Upper lobe of left lung (tissue), 6 donors: ENCODE results near the gene MSL1. TPM values are rescaled to one million over a fixed set of nuclear protein-coding genes. Genes with fewer than 3 reads are reported as not detected.
A peak's percentile ranks its signal among the peaks of the same experiment; 100 is the strongest.

Experiments
- ATAC-seq, 2 donors: fragments of 200-7000 bp; cut with Tn5 transposase; one replicate each; pipeline ENCODE4 v1.9.1; 2022; ENCODE audit warnings: mild to moderate bottlenecking in 2 of 2, moderate library complexity in 2 of 2; ENCODE audit not compliant: low FRiP score in 2 of 2
- DNase-seq, 2 donors: peaks; one replicate each; pipeline ENCODE4 v3.0.0-alpha.2; 2019 to 2020
- H3K27ac ChIP-seq, 4 donors: fragments of 200-600 bp; sonication (generic); one replicate each; pipeline ENCODE4 v1.5.1; 2016 to 2019
- H3K27me3 ChIP-seq, 4 donors: fragments of 200-600 bp; sonication (generic); one replicate each; pipeline ENCODE4 v1.5.1; 2017 to 2019
- H3K36me3 ChIP-seq, 4 donors: fragments of 200-600 bp; sonication (generic); one replicate each; pipeline ENCODE4 v1.5.1; 2016 to 2019
- H3K4me1 ChIP-seq, 4 donors: fragments of 200-600 bp; sonication (generic); one replicate each; pipeline ENCODE4 v1.5.1; 2018 to 2019
- H3K4me3 ChIP-seq, 4 donors: fragments of 200-600 bp; sonication (generic); one replicate each; pipeline ENCODE4 v1.5.1; 2017 to 2019; ENCODE audit warnings: mild to moderate bottlenecking in 2 of 4, moderate library complexity in 1 of 4
- H3K9me3 ChIP-seq, 4 donors: fragments of 200-600 bp; sonication (generic); one replicate each; pipeline ENCODE4 v1.5.1; 2018 to 2019
- EP300 ChIP-seq, 4 donors: sonication (generic); formaldehyde crosslinking; IDR thresholded peaks; one replicate each; pipeline ENCODE4 v1.5.1; 2017; ENCODE audit warnings: antibody characterized with exemption in 4 of 4, control low read depth in 2 of 4
- POLR2A ChIP-seq, 4 donors: fragments of 450-650 bp; IDR thresholded peaks; one replicate each; pipeline ENCODE4 v1.5.1; 2016 to 2017; ENCODE audit warnings: antibody characterized with exemption in 4 of 4, mild to moderate bottlenecking in 2 of 4
- POLR2AphosphoS5 ChIP-seq, 2 donors: sonication (generic); formaldehyde crosslinking; IDR thresholded peaks; one replicate each; pipeline ENCODE4 v1.5.1; 2017; ENCODE audit warnings: antibody characterized with exemption in 2 of 2
- WGBS, 2 donors: methylation state at CpG; one replicate each; pipeline ENCODE4 v1.1.5; 2017 to 2018; 5-methylcytosine and 5-hydroxymethylcytosine counted together
- total RNA-seq, 6 donors: library from RNA; depleted of rRNA in 4 of 6; stranded (reverse); fragments of >200 nt in 4 of 6; gene quantifications; one replicate each; pipeline versions ENCODE4 v1.1.0 to v1.2.1, GENCODE V29; 2016 to 2021
- TF ChIP-seq, protein P1 (sequence below), 6 experiments: fragments of 450-650 bp in 4 of 6; fragments of 200-600 bp in 2 of 6; sonication (generic) in 2 of 6; IDR thresholded peaks; one replicate each; pipeline ENCODE4 v1.5.1; 2016 to 2019; ENCODE audit warnings: antibody characterized with exemption in 6 of 6
- donor health status: DM: no; HTN: no; CAD: no; lungs with moderate emphysema.
- donor health status: DM: no; HTN: yes; CAD: no; lungs with severe emphysema.

Gene MSL1
- total RNA-seq, 6 donors from 2014 or later: 57.6 to 240 (median 97.0) TPM

- Histone ChIP-seq H3K4me3 (no peak overlapping the region), H3K27ac (no peak overlapping the region), H3K36me3 (peaks cover 0 to 20% (median 3%) of the 10 kb centered on the region in 4 donors), H3K4me1 (peaks cover 14 to 21% (median 17%) of the 10 kb centered on the region in 4 donors), H3K9me3 (no peaks in the 10 kb centered on the region), H3K27me3 (no peaks in the 10 kb centered on the region)
- 99 to 100% methylated on average over 4 to 7 of the region's 7 CpGs for whole genome bisulfite sequencing, 2 donors
- ATAC-seq (no peak), DNase-seq (no peak)
- TF ChIP-seq POLR2AphosphoS5 (IDR thresholded peaks at IDR 0.05) (no peak), POLR2A (IDR thresholded peaks at IDR 0.05) (no peak), EP300 (IDR thresholded peaks at IDR 0.05) (no peak)
- TF ChIP-seq, protein P1, sequence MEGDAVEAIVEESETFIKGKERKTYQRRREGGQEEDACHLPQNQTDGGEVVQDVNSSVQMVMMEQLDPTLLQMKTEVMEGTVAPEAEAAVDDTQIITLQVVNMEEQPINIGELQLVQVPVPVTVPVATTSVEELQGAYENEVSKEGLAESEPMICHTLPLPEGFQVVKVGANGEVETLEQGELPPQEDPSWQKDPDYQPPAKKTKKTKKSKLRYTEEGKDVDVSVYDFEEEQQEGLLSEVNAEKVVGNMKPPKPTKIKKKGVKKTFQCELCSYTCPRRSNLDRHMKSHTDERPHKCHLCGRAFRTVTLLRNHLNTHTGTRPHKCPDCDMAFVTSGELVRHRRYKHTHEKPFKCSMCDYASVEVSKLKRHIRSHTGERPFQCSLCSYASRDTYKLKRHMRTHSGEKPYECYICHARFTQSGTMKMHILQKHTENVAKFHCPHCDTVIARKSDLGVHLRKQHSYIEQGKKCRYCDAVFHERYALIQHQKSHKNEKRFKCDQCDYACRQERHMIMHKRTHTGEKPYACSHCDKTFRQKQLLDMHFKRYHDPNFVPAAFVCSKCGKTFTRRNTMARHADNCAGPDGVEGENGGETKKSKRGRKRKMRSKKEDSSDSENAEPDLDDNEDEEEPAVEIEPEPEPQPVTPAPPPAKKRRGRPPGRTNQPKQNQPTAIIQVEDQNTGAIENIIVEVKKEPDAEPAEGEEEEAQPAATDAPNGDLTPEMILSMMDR (IDR thresholded peaks at IDR 0.05): no peak
Observed at GRCh38 chr17:40178660-40179059, 56.9 kb downstream of the MSL1 start.

DNA sequence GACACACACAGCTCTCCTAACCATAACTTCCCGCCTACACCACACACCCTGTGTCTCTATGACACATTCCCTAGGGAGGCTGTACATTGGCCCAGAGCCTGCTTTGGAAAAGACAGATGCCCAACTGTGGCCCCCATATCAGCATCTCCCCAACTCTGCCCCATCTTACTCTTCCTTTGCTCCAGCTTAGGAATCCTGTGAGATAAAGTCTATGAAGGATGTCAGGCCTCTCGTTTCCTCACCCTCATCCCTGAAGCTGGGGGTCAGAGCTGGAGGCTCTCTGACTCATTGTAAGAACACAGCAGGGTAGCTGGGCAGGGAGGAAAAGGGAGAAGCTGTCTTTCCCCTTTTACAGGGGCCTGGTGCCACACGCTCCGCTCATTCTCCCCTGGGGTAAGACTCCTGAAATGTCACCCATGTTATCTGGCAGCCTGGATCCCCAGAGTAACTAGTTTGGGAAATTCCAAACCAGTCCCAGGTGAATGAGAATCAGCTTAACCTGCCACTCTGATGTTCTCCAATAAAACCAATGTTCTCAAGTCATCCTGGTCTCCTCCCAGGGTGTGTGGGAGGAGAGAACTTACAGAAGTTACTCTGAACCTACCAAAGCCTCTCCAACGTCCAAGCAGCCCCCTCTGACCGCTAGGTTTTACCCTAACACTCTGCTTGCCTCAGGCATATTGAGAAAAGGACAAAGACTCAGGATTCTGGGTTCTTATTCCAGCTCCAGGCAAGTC, 58.3 kb downstream of the MSL1 start:
- H3K4me1 ChIP-seq: peaks cover 14 to 21% (median 18%) of the 10 kb centered on the region in 4 donors
- WGBS, 2 donors: 83 to 88% methylated on average over 6 of the region's 6 CpGs
- ATAC-seq (no peak), DNase-seq (no peak)
- H3K27me3 ChIP-seq: no peaks in the 10 kb centered on the region
- H3K27ac ChIP-seq: peak overlapping the region in 1 of 4 donors; percentile 49
- no peaks in the 10 kb centered on the region for H3K9me3 ChIP-seq
- H3K36me3 ChIP-seq: peaks cover 0 to 6% (median 0%) of the 10 kb centered on the region in 4 donors
- no peak overlapping the region for H3K4me3 ChIP-seq
- no peak for TF ChIP-seq POLR2AphosphoS5 (IDR thresholded peaks at IDR 0.05)

GRCh38 chr17:40180694-40181093, 58.9 kb downstream of the MSL1 start:
- Histone ChIP-seq H3K9me3 (no peaks in the 10 kb centered on the region), H3K4me3 (no peak overlapping the region), H3K27me3 (no peaks in the 10 kb centered on the region), H3K4me1 (peaks cover 14 to 22% (median 20%) of the 10 kb centered on the region in 4 donors), H3K27ac (peak overlapping the region in 1 of 4 donors; percentile 49), H3K36me3 (peaks cover 0 to 6% (median 0%) of the 10 kb centered on the region in 4 donors)
- peak in 1 of 2 donors; percentile 64 for DNase-seq
- TF ChIP-seq, protein P1 (IDR thresholded peaks at IDR 0.05): no peak
- TF ChIP-seq POLR2AphosphoS5 (IDR thresholded peaks at IDR 0.05): no peak
- WGBS, 2 donors: 37 to 56% methylated on average over 4 to 5 of the region's 5 CpGs
- ATAC-seq: no peak

GRCh38 chr17:40181205-40181604, 59.4 kb downstream of the MSL1 start:
- ATAC-seq: no peak
- Histone ChIP-seq H3K27me3 (no peaks in the 10 kb centered on the region), H3K4me3 (no peak overlapping the region), H3K9me3 (no peaks in the 10 kb centered on the region), H3K4me1 (peaks cover 14 to 23% (median 18%) of the 10 kb centered on the region in 4 donors), H3K36me3 (peaks cover 0 to 6% (median 0%) of the 10 kb centered on the region in 4 donors), H3K27ac (peak overlapping the region in 1 of 4 donors; percentile 11)
- DNase-seq: no peak
- WGBS, 2 donors: 73 to 79% methylated on average over 8 of the region's 8 CpGs
- TF ChIP-seq, protein P1 (IDR thresholded peaks at IDR 0.05): no peak
- no peak for TF ChIP-seq POLR2A (IDR thresholded peaks at IDR 0.05)
- TF ChIP-seq EP300 (IDR thresholded peaks at IDR 0.05): no peak
- no peak for TF ChIP-seq POLR2AphosphoS5 (IDR thresholded peaks at IDR 0.05)

DNA sequence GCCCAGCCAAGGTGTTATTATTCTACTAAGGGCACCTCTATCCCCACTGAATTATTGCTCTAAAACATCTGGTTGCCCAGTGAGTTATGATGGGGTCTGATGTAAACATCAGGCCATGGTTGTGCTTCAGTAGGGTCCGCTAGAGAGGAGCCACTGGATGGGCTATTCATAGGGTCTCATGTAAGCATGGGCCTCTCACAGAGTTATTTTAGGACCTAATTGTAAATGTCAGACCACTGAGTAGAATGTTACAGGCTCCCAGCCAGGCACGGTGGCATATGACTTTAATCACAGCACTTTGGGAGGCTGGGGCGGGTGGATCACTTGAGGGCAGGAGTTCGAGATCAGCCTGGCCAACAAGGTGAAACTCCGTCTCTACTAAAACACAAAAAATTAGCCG, 60.8 kb downstream of the MSL1 start:
- TF ChIP-seq EP300 (IDR thresholded peaks at IDR 0.05) (no peak), POLR2A (IDR thresholded peaks at IDR 0.05) (no peak), POLR2AphosphoS5 (IDR thresholded peaks at IDR 0.05) (no peak)
- TF ChIP-seq, protein P1 (IDR thresholded peaks at IDR 0.05): no peak
- Histone ChIP-seq H3K4me1 (peaks cover 4 to 14% (median 6%) of the 10 kb centered on the region in 4 donors), H3K27ac (no peak overlapping the region), H3K27me3 (no peaks in the 10 kb centered on the region), H3K36me3 (peaks cover 0 to 6% (median 0%) of the 10 kb centered on the region in 4 donors), H3K9me3 (no peaks in the 10 kb centered on the region), H3K4me3 (no peak overlapping the region)
- DNase-seq: no peak
- 85 to 95% methylated on average over 6 of the region's 6 CpGs for WGBS, 2 donors
- ATAC-seq: no peak

Other genes starting within 250 kb of the MSL1 start
- 10 to 100 TPM in 3 of 6 donors, 1 to 10 TPM in 3; 5.6 to 73.3 (median 17.8) TPM for gene GSDMB, start 203.3 kb upstream of the MSL1 start, total RNA-seq
- gene ORMDL3, start 194.4 kb upstream of the MSL1 start, total RNA-seq: 10 to 100 TPM; 69.9 to 99.6 (median 82.7) TPM
- not detected for gene LRRC3C, start 194.2 kb upstream of the MSL1 start, total RNA-seq
- gene GSDMA, start 159.0 kb upstream of the MSL1 start, total RNA-seq: under 1 TPM in 4 of 6 donors, not detected in 2; 0.14 to 0.61 (median 0.51) TPM
- 100 to 1,000 TPM in 2 of 6 donors, 10 to 100 TPM in 4; 55.5 to 117 (median 78.8) TPM for gene PSMD3, start 141.2 kb upstream of the MSL1 start, total RNA-seq
- 10 to 100 TPM in 1 of 6 donors, 1 to 10 TPM in 5; 1.6 to 14.4 (median 2.7) TPM for gene CSF3, start 106.5 kb upstream of the MSL1 start, total RNA-seq
- gene MED24, start 67.6 kb upstream of the MSL1 start, total RNA-seq: 100 to 1,000 TPM in 1 of 6 donors, 10 to 100 TPM in 5; 36.5 to 157 (median 71.0) TPM
- 10 to 100 TPM; 31.0 to 55.3 (median 49.9) TPM for gene THRA, start 59.0 kb upstream of the MSL1 start, total RNA-seq
- gene NR1D1, start 21.4 kb upstream of the MSL1 start, total RNA-seq: 10 to 100 TPM in 5 of 6 donors, 1 to 10 TPM in 1; 3.8 to 24.7 (median 15.8) TPM
- gene CASC3, start 18.6 kb downstream of the MSL1 start, total RNA-seq: 100 to 1,000 TPM in 2 of 6 donors, 10 to 100 TPM in 4; 52.2 to 141 (median 75.0) TPM
- gene RAPGEFL1, start 55.5 kb downstream of the MSL1 start, total RNA-seq: 10 to 100 TPM in 4 of 6 donors, 1 to 10 TPM in 2; 7.6 to 44.0 (median 13.5) TPM
- 10 to 100 TPM; 19.9 to 39.8 (median 26.2) TPM for gene WIPF2, start 97.3 kb downstream of the MSL1 start, total RNA-seq
- 1 to 10 TPM; 1.1 to 5.1 (median 2.3) TPM for gene CDC6, start 165.9 kb downstream of the MSL1 start, total RNA-seq
- 10 to 100 TPM; 45.7 to 95.6 (median 85.9) TPM for gene RARA, start 187.2 kb downstream of the MSL1 start, total RNA-seq
- 1 to 10 TPM in 4 of 6 donors, not detected in 2; 1.7 to 8.4 (median 4.5) TPM for gene GJD3, start 242.8 kb downstream of the MSL1 start, total RNA-seq